ENCODE measurements around the gene ANKRD34A. TPM values are rescaled to one million over a fixed set of nuclear protein-coding genes. Genes with fewer than 3 reads are reported as not detected.

ANKRD34A gene
- total and polyA plus RNA-seq, 2 of the 13 experiments (the other 11 are each of a cell fraction or from before 2014, with no cell fraction given): 0.05 to 0.07 TPM

DNA sequence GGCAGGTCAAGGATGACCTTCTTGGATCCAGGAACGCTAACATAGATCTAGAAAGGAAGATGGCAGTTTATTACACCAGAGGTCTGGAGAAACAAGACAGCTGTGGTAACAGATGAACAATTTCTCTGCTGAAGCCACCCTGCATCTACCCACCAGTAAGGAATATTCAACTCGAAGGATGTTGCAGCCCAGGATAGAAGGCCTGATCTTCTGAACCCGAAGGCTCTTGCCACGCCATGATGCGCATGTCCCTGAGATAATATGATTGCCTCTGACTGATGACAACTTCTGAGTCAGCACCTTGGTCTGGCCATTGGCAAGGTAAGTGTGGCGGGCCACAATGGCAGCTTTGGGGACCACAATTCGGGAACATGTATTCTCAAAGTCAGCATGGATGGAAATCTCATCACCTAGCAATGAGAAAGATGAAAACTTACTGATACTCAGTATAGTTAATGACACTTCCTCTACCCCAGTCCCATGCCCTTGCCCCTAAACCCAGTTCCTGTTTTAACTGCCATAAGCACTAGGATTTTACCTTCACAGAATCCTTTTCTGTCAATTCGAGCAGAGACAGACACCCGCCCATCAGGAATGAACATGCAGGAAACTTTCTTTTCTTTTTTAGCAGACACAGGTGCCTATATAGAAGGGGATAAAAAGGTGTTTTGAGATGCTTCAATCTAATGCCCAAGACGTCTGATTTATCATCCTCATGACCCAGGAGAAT is 30.2 kb upstream of the ANKRD34A start:
- POLR2A ChIA-PET: no interaction called here
- peak; percentile 12; the same call in 1 of the 2 replicates for TF ChIP-seq HDAC1 (CRISPR knock-in tag; IDR thresholded peaks at IDR 0.05)
- TF ChIP-seq HDAC6 (IDR thresholded peaks at IDR 0.05; ENCODE audit: low read depth, low read length): 0 out of 2 replicates have a peak, but pooled peaks have one; percentile 6
- TF ChIP-seq MAFK (conservative IDR thresholded peaks at IDR 0.05 in 1 of 2, IDR thresholded peaks at IDR 0.05 in 1 of 2; ENCODE audit: low read length in 2 of 2): 0 out of 4 replicates have a peak, but pooled peaks have one; percentile 5 to 15
- TF ChIP-seq CEBPB (IDR thresholded peaks at IDR 0.05; ENCODE audit: borderline replicate concordance, low read depth, low read length): no peak
- no peak for TF ChIP-seq ZNF598 (CRISPR knock-in tag; IDR thresholded peaks at IDR 0.05; ENCODE audit: borderline replicate concordance)
- TF ChIP-seq KDM2A (CRISPR knock-in tag; IDR thresholded peaks at IDR 0.05; ENCODE audit: borderline replicate concordance, low read depth): 0 out of 2 replicates have a peak, but pooled peaks have one; percentile 32
- TF ChIP-seq ZFP37 (CRISPR knock-in tag; IDR thresholded peaks at IDR 0.05; ENCODE audit: borderline replicate concordance): no peak
- 0 out of 2 replicates have a peak, but pooled peaks have one; percentile 9 for TF ChIP-seq MAFF (IDR thresholded peaks at IDR 0.05; ENCODE audit: low read depth, low read length)
- TF ChIP-seq ZNF589 (CRISPR knock-in tag; conservative IDR thresholded peaks at IDR 0.05): no peak
- 0 out of 2 replicates have a peak, but pooled peaks have one; percentile 55 for TF ChIP-seq ZNF501 (CRISPR knock-in tag; IDR thresholded peaks at IDR 0.05)
- peak; percentile 46; the same call in 1 of the 2 replicates for TF ChIP-seq ZBTB38 (CRISPR knock-in tag; IDR thresholded peaks at IDR 0.05)
- peak; percentile 93; the same call in 1 of the 2 replicates for TF ChIP-seq PAF1 (CRISPR knock-in tag; IDR thresholded peaks at IDR 0.05)
- peak; percentile 48; the same call in 1 of the 2 replicates for TF ChIP-seq SMAD3 (CRISPR knock-in tag; IDR thresholded peaks at IDR 0.05)
- TF ChIP-seq SAP130 (CRISPR knock-in tag; IDR thresholded peaks at IDR 0.05; ENCODE audit: low read depth): peak; percentile 8; the same call in 1 of the 2 replicates
- TF ChIP-seq ARID5B (CRISPR knock-in tag; IDR thresholded peaks at IDR 0.05): 0 out of 2 replicates have a peak, but pooled peaks have one; percentile 8
- TF ChIP-seq ARNT2 (CRISPR knock-in tag; IDR thresholded peaks at IDR 0.05; ENCODE audit: low read depth): 0 out of 2 replicates have a peak, but pooled peaks have one; percentile 41
- 0 out of 2 replicates have a peak, but pooled peaks have one; percentile 18 for TF ChIP-seq ERF (CRISPR knock-in tag; IDR thresholded peaks at IDR 0.05)
- 0 out of 2 replicates have a peak, but pooled peaks have one; percentile 8 for TF ChIP-seq NCOA2 (CRISPR knock-in tag; IDR thresholded peaks at IDR 0.05)
- TF ChIP-seq SSRP1 (CRISPR knock-in tag; IDR thresholded peaks at IDR 0.05): peak; percentile 15; the same call in 1 of the 2 replicates
- H3K27me3 ChIP-seq (ENCODE audit: control insufficient read depth in 1 of 2, insufficient read depth in 2 of 2, low read length in 2 of 2): no peaks in the 10 kb centered on the region; a peak in 1 of 5 replicates

More for the DNA sequence above, 30.2 kb upstream of the ANKRD34A start:
- DNase-seq (ENCODE audit: low spot score): no peak
- FAIRE-seq: no peak
- intact Hi-C loops (cut with micrococcal nuclease; ENCODE audit: unreplicated experiment): no loop called here
- Histone ChIP-seq H3K27ac (ENCODE audit: extremely low read length, insufficient read depth, low read length) (peak overlapping the region; percentile 94), H3K4me3 (replicated peaks in 1 of 3; ENCODE audit: insufficient read depth in 1 of 3, low read depth in 2 of 3, low read length in 3 of 3) (peak overlapping the region; percentile 68 to 98 (median 91)), H4K20me1 (ENCODE audit: insufficient read depth, low read length) (peaks cover 50% of the 10 kb centered on the region), H3K4me2 (ENCODE audit: low read depth, low read length) (peak overlapping the region; percentile 97), H3K9ac (ENCODE audit: insufficient read depth, low read depth, low read length) (peak overlapping the region; percentile 93), H3K36me3 (replicated peaks in 1 of 2; ENCODE audit: control insufficient read depth in 1 of 2, insufficient read depth in 2 of 2, low read length in 2 of 2) (peaks cover 2 to 22% of the 10 kb centered on the region in 2 experiments; a peak in 3 of 5 replicates), H2AFZ (ENCODE audit: low read length) (no peak overlapping the region), H3K4me1 (ENCODE audit: insufficient read depth, low read length) (peaks cover 76% of the 10 kb centered on the region), H3K9me3 (ENCODE audit: low read length) (no peaks in the 10 kb centered on the region), H3K79me2 (ENCODE audit: insufficient read depth, low read length) (peaks cover 33% of the 10 kb centered on the region)
- 65% methylated on average over 9 of the region's 10 CpGs for WGBS (ENCODE audit: low lambda C conversion rate)
- CTCF ChIA-PET (ENCODE audit: low intra/inter-chr PET ratio, low total read pairs): no interaction called here
- in situ Hi-C loops (cut with HindIII; ENCODE audit: extremely low pct_ligation_motif_present, low pct_unique_long_range_greater_than_20kb): no loop called here
- no peak for ATAC-seq
- no TSS peak for BruUV-seq (replicated peaks)
